Amniotic stem cell (primary cell): Measurements from ENCODE around the gene FAM107B.

Source experiments
- DNase-seq: peaks from one replicate; lab custom pipeline; 2025; lab: John Stamatoyannopoulos, UW

The FAM107B gene

GRCh38 chr10:14625192-14625631 lies 149.5 kb downstream of the FAM107B start:
- no peak for DNase-seq

GRCh38 chr10:14624600-14624999 lies 150.1 kb downstream of the FAM107B start:
- no peak for DNase-seq

GRCh38 chr10:14623931-14624330 lies 150.8 kb downstream of the FAM107B start:
- DNase-seq: no peak

- no peak for DNase-seq
These were observed 153.7 kb downstream of the FAM107B start for GRCh38 chr10:14621037-14621436.

GRCh38 chr10:14618674-14619073 lies 156.0 kb downstream of the FAM107B start:
- no peak for DNase-seq

- no peak for DNase-seq
These were observed 156.8 kb downstream of the FAM107B start for GRCh38 chr10:14617852-14618251.

GRCh38 chr10:14616955-14617730 lies 157.6 kb downstream of the FAM107B start:
- no peak for DNase-seq

- DNase-seq: no peak
These were observed 158.2 kb downstream of the FAM107B start for GRCh38 chr10:14616465-14616864.

GRCh38 chr10:14613588-14613920 lies 161.1 kb downstream of the FAM107B start:
- no peak for DNase-seq

- no peak for DNase-seq
These were observed 161.7 kb downstream of the FAM107B start for GRCh38 chr10:14612873-14613587.

GRCh38 chr10:14611968-14612693 lies 162.6 kb downstream of the FAM107B start:
- DNase-seq: no peak

- no peak for DNase-seq
These were observed 165.5 kb downstream of the FAM107B start for GRCh38 chr10:14609178-14609577.

- no peak for DNase-seq
These were observed 166.2 kb downstream of the FAM107B start for GRCh38 chr10:14608381-14609001.

GRCh38 chr10:14606633-14607032 lies 168.1 kb downstream of the FAM107B start:
- no peak for DNase-seq

GRCh38 chr10:14605231-14605925 lies 169.3 kb downstream of the FAM107B start:
- DNase-seq: peak; percentile 51

GRCh38 chr10:14604181-14605142 lies 170.2 kb downstream of the FAM107B start:
- peak; percentile 74 for DNase-seq

GRCh38 chr10:14603534-14604102 lies 171.1 kb downstream of the FAM107B start:
- DNase-seq: no peak

GRCh38 chr10:14602807-14603533 lies 171.7 kb downstream of the FAM107B start:
- no peak for DNase-seq
